ENCODE data around the gene IL17D.

The IL17D gene

DNA sequence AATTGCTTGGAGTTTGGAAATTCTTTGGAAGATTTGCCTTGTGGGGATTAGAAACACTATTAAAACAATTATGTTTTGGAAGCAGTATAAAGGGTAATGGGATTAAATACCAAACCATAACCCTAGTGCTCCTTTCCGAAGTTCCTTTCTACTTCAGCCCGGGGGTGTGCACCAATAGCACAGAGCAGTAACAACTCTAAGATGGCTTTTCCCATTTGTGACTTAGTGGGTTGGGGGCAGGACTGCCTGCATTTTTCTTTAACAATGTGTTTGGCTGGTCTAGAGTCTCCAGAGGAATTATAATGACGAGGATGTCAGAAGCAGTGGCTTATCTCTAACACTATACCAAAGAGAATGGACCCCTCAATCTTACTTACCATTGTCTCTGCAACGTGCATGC, 11.9 kb upstream of the IL17D start:
- no peaks in the 10 kb centered on the region for H3K27me3 ChIP-seq (ENCODE audit: insufficient read depth, low read length, poor library complexity)

DNA sequence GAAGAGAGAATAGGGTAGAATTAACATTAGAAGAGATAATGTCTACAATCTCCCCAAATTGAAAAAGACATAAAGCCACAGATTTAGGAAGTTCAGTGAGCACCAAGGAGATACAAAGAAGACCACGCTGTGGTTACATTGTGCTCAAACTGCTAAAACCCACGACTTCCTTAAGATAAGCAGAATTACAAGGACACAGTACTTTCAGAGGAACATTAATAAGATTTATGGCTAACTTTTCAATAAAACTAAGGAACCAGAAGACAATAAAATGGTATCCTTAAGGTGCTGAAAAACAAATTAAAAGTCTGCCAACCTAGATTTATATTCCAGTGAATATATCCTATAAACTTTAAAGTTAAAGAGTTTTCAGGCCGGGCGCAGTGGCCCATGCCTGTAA, 7.4 kb upstream of the IL17D start:
- H3K27ac ChIP-seq (ENCODE audit: low read length), result no peak overlapping the region

More for the DNA sequence above, 11.9 kb upstream of the IL17D start:
- Histone ChIP-seq H3K4me3 (ENCODE audit: low read depth in 1 of 2, low read length in 2 of 2) (no peak overlapping the region), H3K9me3 (ENCODE audit: insufficient read depth, low read length, severe bottlenecking) (no peaks in the 10 kb centered on the region), H2AFZ (ENCODE audit: low read depth, low read length) (no peak overlapping the region), H4K20me1 (ENCODE audit: insufficient read depth, low read length) (no peaks in the 10 kb centered on the region), H3K9ac (ENCODE audit: low read depth, low read length) (no peak overlapping the region), H3K4me1 (ENCODE audit: insufficient read depth, low read length) (no peaks in the 10 kb centered on the region), H3K79me2 (ENCODE audit: insufficient read depth, low read length) (no peaks in the 10 kb centered on the region), H3K27ac (ENCODE audit: low read length) (no peak overlapping the region), H3K4me2 (ENCODE audit: insufficient read depth, low read length) (no peak overlapping the region), H3K36me3 (ENCODE audit: insufficient read depth, low read length) (no peaks in the 10 kb centered on the region)
- TF ChIP-seq, protein P1, sequence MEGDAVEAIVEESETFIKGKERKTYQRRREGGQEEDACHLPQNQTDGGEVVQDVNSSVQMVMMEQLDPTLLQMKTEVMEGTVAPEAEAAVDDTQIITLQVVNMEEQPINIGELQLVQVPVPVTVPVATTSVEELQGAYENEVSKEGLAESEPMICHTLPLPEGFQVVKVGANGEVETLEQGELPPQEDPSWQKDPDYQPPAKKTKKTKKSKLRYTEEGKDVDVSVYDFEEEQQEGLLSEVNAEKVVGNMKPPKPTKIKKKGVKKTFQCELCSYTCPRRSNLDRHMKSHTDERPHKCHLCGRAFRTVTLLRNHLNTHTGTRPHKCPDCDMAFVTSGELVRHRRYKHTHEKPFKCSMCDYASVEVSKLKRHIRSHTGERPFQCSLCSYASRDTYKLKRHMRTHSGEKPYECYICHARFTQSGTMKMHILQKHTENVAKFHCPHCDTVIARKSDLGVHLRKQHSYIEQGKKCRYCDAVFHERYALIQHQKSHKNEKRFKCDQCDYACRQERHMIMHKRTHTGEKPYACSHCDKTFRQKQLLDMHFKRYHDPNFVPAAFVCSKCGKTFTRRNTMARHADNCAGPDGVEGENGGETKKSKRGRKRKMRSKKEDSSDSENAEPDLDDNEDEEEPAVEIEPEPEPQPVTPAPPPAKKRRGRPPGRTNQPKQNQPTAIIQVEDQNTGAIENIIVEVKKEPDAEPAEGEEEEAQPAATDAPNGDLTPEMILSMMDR (IDR thresholded peaks at IDR 0.05; ENCODE audit: borderline replicate concordance, extremely low read depth, low read length, poor library complexity, severe bottlenecking), result no peak
- no peak for TF ChIP-seq EZH2 (IDR thresholded peaks at IDR 0.05; ENCODE audit: borderline replicate concordance, low read depth, low read length, severe bottlenecking)
- ATAC-seq (ENCODE audit: insufficient read depth, low read depth) (no peak), DNase-seq (no peak)

GRCh38 chr13:20699715-20700114, 3.8 kb upstream of the IL17D start:
- DNase-seq (no peak), ATAC-seq (ENCODE audit: insufficient read depth, low read depth) (no peak)
- Histone ChIP-seq H3K4me1 (ENCODE audit: insufficient read depth, low read length) (peaks cover 11% of the 10 kb centered on the region), H3K36me3 (ENCODE audit: insufficient read depth, low read length) (no peaks in the 10 kb centered on the region), H3K4me2 (ENCODE audit: insufficient read depth, low read length) (no peak overlapping the region), H3K79me2 (ENCODE audit: insufficient read depth, low read length) (no peaks in the 10 kb centered on the region), H3K27me3 (ENCODE audit: insufficient read depth, low read length, poor library complexity) (peaks cover 32% of the 10 kb centered on the region), H2AFZ (ENCODE audit: low read depth, low read length) (no peak overlapping the region), H3K27ac (ENCODE audit: low read length) (no peak overlapping the region), H3K4me3 (ENCODE audit: low read depth in 1 of 2, low read length in 2 of 2) (no peak overlapping the region), H3K9me3 (ENCODE audit: insufficient read depth, low read length, severe bottlenecking) (no peaks in the 10 kb centered on the region), H3K9ac (ENCODE audit: low read depth, low read length) (no peak overlapping the region), H4K20me1 (ENCODE audit: insufficient read depth, low read length) (no peaks in the 10 kb centered on the region)
- TF ChIP-seq EZH2 (IDR thresholded peaks at IDR 0.05; ENCODE audit: borderline replicate concordance, low read depth, low read length, severe bottlenecking), result no peak
- TF ChIP-seq, protein P1 (IDR thresholded peaks at IDR 0.05; ENCODE audit: borderline replicate concordance, extremely low read depth, low read length, poor library complexity, severe bottlenecking), result no peak

More for the DNA sequence above, 7.4 kb upstream of the IL17D start:
- no peak overlapping the region for H3K4me3 ChIP-seq (ENCODE audit: low read depth in 1 of 2, low read length in 2 of 2)
- no peak overlapping the region for H3K4me2 ChIP-seq (ENCODE audit: insufficient read depth, low read length)
- H3K36me3 ChIP-seq (ENCODE audit: insufficient read depth, low read length), result no peaks in the 10 kb centered on the region
- H3K4me1 ChIP-seq (ENCODE audit: insufficient read depth, low read length), result no peaks in the 10 kb centered on the region
- no peak overlapping the region for H2AFZ ChIP-seq (ENCODE audit: low read depth, low read length)
- peak; percentile 48; the same call in 1 of the 3 replicates for ATAC-seq (ENCODE audit: insufficient read depth, low read depth)
- H3K27me3 ChIP-seq (ENCODE audit: insufficient read depth, low read length, poor library complexity), result peaks cover 8% of the 10 kb centered on the region
- H3K9me3 ChIP-seq (ENCODE audit: insufficient read depth, low read length, severe bottlenecking), result no peaks in the 10 kb centered on the region
- TF ChIP-seq, protein P1 (IDR thresholded peaks at IDR 0.05; ENCODE audit: borderline replicate concordance, extremely low read depth, low read length, poor library complexity, severe bottlenecking), result no peak
- TF ChIP-seq EZH2 (IDR thresholded peaks at IDR 0.05; ENCODE audit: borderline replicate concordance, low read depth, low read length, severe bottlenecking), result no peak
- no peak overlapping the region for H3K9ac ChIP-seq (ENCODE audit: low read depth, low read length)
- no peaks in the 10 kb centered on the region for H4K20me1 ChIP-seq (ENCODE audit: insufficient read depth, low read length)
- DNase-seq, result no peak
- no peaks in the 10 kb centered on the region for H3K79me2 ChIP-seq (ENCODE audit: insufficient read depth, low read length)

DNA sequence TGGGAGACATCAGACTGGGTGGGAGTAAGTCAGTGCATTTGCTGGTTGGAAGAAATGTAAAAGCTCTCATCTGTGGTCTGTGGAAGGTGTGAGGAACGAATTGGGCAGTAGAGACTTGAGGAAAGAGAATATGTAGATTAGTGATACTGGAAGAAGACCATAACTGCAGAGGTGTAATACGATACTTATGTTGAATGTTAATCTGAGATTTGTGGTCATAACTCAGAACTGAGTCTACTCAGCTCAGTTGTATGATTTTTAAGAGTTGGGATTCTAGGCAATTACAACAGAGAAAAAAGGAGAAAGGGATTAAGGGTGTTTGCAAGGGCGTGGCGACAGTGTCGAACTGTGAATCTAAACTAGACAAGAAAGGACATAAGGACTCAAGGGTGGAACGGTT, 3.2 kb upstream of the IL17D start:
- H4K20me1 ChIP-seq (ENCODE audit: insufficient read depth, low read length), result no peaks in the 10 kb centered on the region
- H3K9ac ChIP-seq (ENCODE audit: low read depth, low read length), result no peak overlapping the region
- H3K36me3 ChIP-seq (ENCODE audit: insufficient read depth, low read length), result no peaks in the 10 kb centered on the region
- H3K4me1 ChIP-seq (ENCODE audit: insufficient read depth, low read length), result peaks cover 14% of the 10 kb centered on the region
- no peak for TF ChIP-seq EZH2 (IDR thresholded peaks at IDR 0.05; ENCODE audit: borderline replicate concordance, low read depth, low read length, severe bottlenecking)
- TF ChIP-seq, protein P1 (IDR thresholded peaks at IDR 0.05; ENCODE audit: borderline replicate concordance, extremely low read depth, low read length, poor library complexity, severe bottlenecking), result no peak
- no peak for ATAC-seq (ENCODE audit: insufficient read depth, low read depth)
- no peak overlapping the region for H2AFZ ChIP-seq (ENCODE audit: low read depth, low read length)
- no peak for DNase-seq
- no peaks in the 10 kb centered on the region for H3K9me3 ChIP-seq (ENCODE audit: insufficient read depth, low read length, severe bottlenecking)
- H3K27me3 ChIP-seq (ENCODE audit: insufficient read depth, low read length, poor library complexity), result peaks cover 32% of the 10 kb centered on the region
- no peaks in the 10 kb centered on the region for H3K79me2 ChIP-seq (ENCODE audit: insufficient read depth, low read length)
- no peak overlapping the region for H3K27ac ChIP-seq (ENCODE audit: low read length)
- H3K4me2 ChIP-seq (ENCODE audit: insufficient read depth, low read length), result no peak overlapping the region
- H3K4me3 ChIP-seq (ENCODE audit: low read depth in 1 of 2, low read length in 2 of 2), result no peak overlapping the region

Data from DND-41 (cell line).